ENCODE measurements around the gene EXD2. TPM values are rescaled to one million over a fixed set of nuclear protein-coding genes. Genes with fewer than 3 reads are reported as not detected.
"Not testable (repeated sequence)": the region's sequence is repeated elsewhere in the genome, so short reads cannot be mapped to it uniquely, and the experiment has no call there.

EXD2 gene
- total and polyA plus RNA-seq, 5 experiments from 2014 or later = 5.8 to 12.6 (median 11.1) TPM

GRCh38 chr14:69154779-69155178, 36.5 kb upstream of the EXD2 start:
- Mint-ChIP-seq H3K4me1 (peaks cover 12 to 23% (median 22%) of the 10 kb centered on the region in 4 donors), H3K9me3 (no peaks in the 10 kb centered on the region), H3K4me3 (peak overlapping the region in 7 of 10 donors; percentile 13 to 80 (median 35)), H3K36me3 (peaks cover 0 to 5% (median 4%) of the 10 kb centered on the region in 3 donors), H3K27me3 (no peaks in the 10 kb centered on the region), H3K27ac (peak overlapping the region in 4 of 10 donors; percentile 4 to 49 (median 16))
- POLR2A ChIA-PET = no interaction called here
- ATAC-seq (no peak), DNase-seq (peak in 1 of 10 donors; percentile 11)

- ATAC-seq (no peak), DNase-seq (no peak)
- Mint-ChIP-seq H3K4me1 (peaks cover 4 to 8% (median 7%) of the 10 kb centered on the region in 4 donors), H3K4me3 (no peak overlapping the region), H3K27ac (peak overlapping the region in 2 of 10 donors; percentile 11 to 21), H3K36me3 (peaks cover 0 to under 1% (median 0%) of the 10 kb centered on the region in 3 donors), H3K27me3 (peaks cover 0 to 3% (median 0%) of the 10 kb centered on the region in 5 donors), H3K9me3 (peaks cover 0 to under 1% (median 0%) of the 10 kb centered on the region in 9 donors)
- POLR2A ChIA-PET = no interaction called here
Observed at GRCh38 chr14:69156224-69156623, 35.1 kb upstream of the EXD2 start.

- no peak for ATAC-seq
Observed at GRCh38 chr14:69161590-69161989, 29.7 kb upstream of the EXD2 start.

GRCh38 chr14:69165787-69166186, 25.5 kb upstream of the EXD2 start:
- H3K4me1 Mint-ChIP-seq, H3K4me3 Mint-ChIP-seq, DNase-seq, POLR2A ChIA-PET, ATAC-seq, H3K27ac Mint-ChIP-seq: not testable (repeated sequence)
- H3K36me3 Mint-ChIP-seq = peaks cover 0 to 24% (median 13%) of the 10 kb centered on the region in 3 donors
- peaks cover 0 to 36% (median 21%) of the 10 kb centered on the region in 9 donors for H3K9me3 Mint-ChIP-seq
- peaks cover 0 to 17% (median 0%) of the 10 kb centered on the region in 5 donors for H3K27me3 Mint-ChIP-seq

More at GRCh38 chr14:69161590-69161989, 29.7 kb upstream of the EXD2 start:
- DNase-seq = no peak
- Mint-ChIP-seq H3K4me1 (no peaks in the 10 kb centered on the region), H3K4me3 (no peak overlapping the region), H3K27ac (no peak overlapping the region), H3K9me3 (peaks cover 0 to 36% (median 21%) of the 10 kb centered on the region in 9 donors), H3K36me3 (peaks cover 0 to 24% (median 13%) of the 10 kb centered on the region in 3 donors), H3K27me3 (peaks cover 0 to 20% (median 3%) of the 10 kb centered on the region in 5 donors)
- POLR2A ChIA-PET = no interaction called here

GRCh38 chr14:69170839-69171238, 20.5 kb upstream of the EXD2 start:
- H3K27me3 Mint-ChIP-seq = peaks cover 0 to 6% (median 0%) of the 10 kb centered on the region in 5 donors
- no peak overlapping the region for H3K4me3 Mint-ChIP-seq
- DNase-seq (no peak), ATAC-seq (no peak)
- peaks cover 0 to 3% (median 0%) of the 10 kb centered on the region in 9 donors for H3K9me3 Mint-ChIP-seq
- H3K27ac Mint-ChIP-seq = no peak overlapping the region
- no peaks in the 10 kb centered on the region for H3K36me3 Mint-ChIP-seq
- no peaks in the 10 kb centered on the region for H3K4me1 Mint-ChIP-seq
- POLR2A ChIA-PET = no interaction called here

GRCh38 chr14:69171569-69171968, 19.7 kb upstream of the EXD2 start:
- no peak for ATAC-seq
- POLR2A ChIA-PET = no interaction called here
- no peak overlapping the region for H3K27ac Mint-ChIP-seq
- H3K27me3 Mint-ChIP-seq = peaks cover 0 to 6% (median 0%) of the 10 kb centered on the region in 5 donors
- no peak overlapping the region for H3K4me3 Mint-ChIP-seq
- DNase-seq = no peak
- no peaks in the 10 kb centered on the region for H3K9me3 Mint-ChIP-seq
- no peaks in the 10 kb centered on the region for H3K36me3 Mint-ChIP-seq
- no peaks in the 10 kb centered on the region for H3K4me1 Mint-ChIP-seq

- Mint-ChIP-seq H3K27me3 (peaks cover 0 to 6% (median 0%) of the 10 kb centered on the region in 5 donors), H3K4me1 (no peaks in the 10 kb centered on the region), H3K36me3 (no peaks in the 10 kb centered on the region), H3K9me3 (no peaks in the 10 kb centered on the region), H3K27ac (no peak overlapping the region), H3K4me3 (no peak overlapping the region)
- no peak for ATAC-seq
- POLR2A ChIA-PET = no interaction called here
- DNase-seq = no peak
Observed at GRCh38 chr14:69175130-69175529, 16.2 kb upstream of the EXD2 start.

GRCh38 chr14:69181491-69181890, 9.8 kb upstream of the EXD2 start:
- Mint-ChIP-seq H3K27me3 (peaks cover 0 to 3% (median 0%) of the 10 kb centered on the region in 5 donors), H3K4me3 (no peak overlapping the region), H3K4me1 (no peaks in the 10 kb centered on the region), H3K9me3 (no peaks in the 10 kb centered on the region), H3K36me3 (no peaks in the 10 kb centered on the region), H3K27ac (peak overlapping the region in 1 of 10 donors; percentile 30)
- DNase-seq (no peak), ATAC-seq (no peak)
- POLR2A ChIA-PET = no interaction called here

- DNase-seq, H3K9me3 Mint-ChIP-seq, H3K36me3 Mint-ChIP-seq, H3K27me3 Mint-ChIP-seq, ATAC-seq, H3K4me3 Mint-ChIP-seq, H3K27ac Mint-ChIP-seq, POLR2A ChIA-PET, H3K4me1 Mint-ChIP-seq: not testable (repeated sequence)
Observed at GRCh38 chr14:69182580-69182979, 8.7 kb upstream of the EXD2 start.

- H3K36me3 Mint-ChIP-seq = no peaks in the 10 kb centered on the region
- no peak overlapping the region for H3K4me3 Mint-ChIP-seq
- no peaks in the 10 kb centered on the region for H3K9me3 Mint-ChIP-seq
- POLR2A ChIA-PET = no interaction called here
- no peak for DNase-seq
- no peaks in the 10 kb centered on the region for H3K4me1 Mint-ChIP-seq
- no peak overlapping the region for H3K27ac Mint-ChIP-seq
- peaks cover 0 to 3% (median 2%) of the 10 kb centered on the region in 5 donors for H3K27me3 Mint-ChIP-seq
- no peak for ATAC-seq
Observed at GRCh38 chr14:69183735-69184134, 7.6 kb upstream of the EXD2 start.

- Mint-ChIP-seq H3K9me3 (no peaks in the 10 kb centered on the region), H3K36me3 (no peaks in the 10 kb centered on the region), H3K4me3 (peak overlapping the region in 8 of 10 donors; percentile 88 to 97 (median 93)), H3K27me3 (peaks cover 0 to 2% (median 0%) of the 10 kb centered on the region in 5 donors), H3K27ac (peak overlapping the region in 3 of 10 donors; percentile 90 to 95 (median 91)), H3K4me1 (peaks cover 9 to 32% (median 29%) of the 10 kb centered on the region in 4 donors)
- ATAC-seq (no peak), DNase-seq (no peak)
- POLR2A ChIA-PET = interaction anchor here (1.0 to 1.2 kb wide), 3 partner anchors 37 to 216 kb away, joined by 3 to 5 read pairs (median 4); partner anchors contain the start of gene DCAF5
Observed at GRCh38 chr14:69190191-69190590, 1.1 kb upstream of the EXD2 start.

- Mint-ChIP-seq H3K27ac (peak overlapping the region in 6 of 10 donors; percentile 54 to 92 (median 68)), H3K4me3 (peak overlapping the region in 8 of 10 donors; percentile 64 to 95 (median 72)), H3K9me3 (no peaks in the 10 kb centered on the region), H3K27me3 (no peaks in the 10 kb centered on the region), H3K36me3 (peaks cover 0 to 4% (median 0%) of the 10 kb centered on the region in 3 donors), H3K4me1 (peaks cover 14 to 37% (median 30%) of the 10 kb centered on the region in 4 donors)
- ATAC-seq (no peak), DNase-seq (peak in 4 of 10 donors; percentile 2 to 25 (median 20))
- POLR2A ChIA-PET = no interaction called here
Observed at GRCh38 chr14:69193721-69194120, 2.4 kb downstream of the EXD2 start.

- DNase-seq (no peak), ATAC-seq (no peak)
- Mint-ChIP-seq H3K27ac (no peak overlapping the region), H3K27me3 (no peaks in the 10 kb centered on the region), H3K4me3 (no peak overlapping the region), H3K9me3 (no peaks in the 10 kb centered on the region), H3K4me1 (peaks cover 1 to 5% (median 3%) of the 10 kb centered on the region in 4 donors), H3K36me3 (peaks cover 0 to 8% (median 0%) of the 10 kb centered on the region in 3 donors)
- POLR2A ChIA-PET = interaction anchor here (0.6 kb wide), 1 partner anchor 105 kb away, joined by 3 read pairs; no protein-coding TSS in a partner anchor
Observed at GRCh38 chr14:69199786-69200185, 8.5 kb downstream of the EXD2 start.

Data from naive thymus-derived CD8-positive, alpha-beta T cell (primary cell).